GM10847 (cell line): ENCODE data around the gene IL17REL.

Experiments used
- POLR2A ChIP-seq: IDR thresholded peaks from 2 replicates; pipeline ENCODE4 v1.6.1; 2011; ENCODE audit not compliant: insufficient read length; ENCODE audit errors: extremely low read depth

The IL17REL gene

DNA sequence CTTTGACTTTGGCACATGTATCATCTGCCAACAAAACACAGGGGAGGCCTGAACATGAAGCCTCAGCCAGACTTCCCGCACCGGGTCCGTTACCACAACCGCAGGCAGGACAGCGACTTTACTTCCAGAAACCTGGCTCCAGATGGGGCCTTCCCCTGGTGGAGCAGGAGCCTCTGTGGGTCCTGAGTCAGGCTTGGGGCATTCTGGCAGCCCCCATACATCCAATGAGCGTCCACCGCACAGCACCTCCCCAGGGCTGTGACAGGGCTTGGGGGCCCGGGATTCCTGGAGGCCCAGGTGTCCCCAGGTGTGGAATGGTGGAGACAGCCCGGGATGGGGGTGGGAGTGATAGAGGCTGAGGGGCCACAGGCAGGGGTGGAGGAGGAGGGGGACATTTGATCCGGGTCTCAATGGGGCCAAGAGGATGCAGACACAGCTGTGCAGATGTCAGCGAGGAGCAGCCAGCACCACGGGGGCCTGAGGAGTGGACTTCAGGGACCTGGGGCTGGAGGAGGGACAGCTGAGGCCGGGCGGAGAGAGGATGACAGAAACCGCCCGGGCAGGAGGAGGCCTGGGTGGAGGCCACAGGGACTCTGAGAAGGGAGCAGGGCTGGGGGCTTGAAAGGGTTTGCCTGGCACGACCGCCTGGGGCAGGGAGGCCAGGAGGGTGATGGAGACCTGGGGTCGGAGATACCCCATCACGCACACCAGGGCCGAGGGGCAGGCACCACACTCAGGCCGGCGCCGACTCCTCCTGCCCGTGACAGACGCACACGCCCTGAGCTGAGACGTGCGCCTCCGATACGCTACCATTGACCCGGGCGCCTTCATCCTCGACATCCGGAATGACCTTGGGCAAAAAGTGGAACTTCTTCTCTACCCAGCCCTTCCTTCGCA, 37.0 kb upstream of the IL17REL start:
- TF ChIP-seq POLR2A, result no peak

DNA sequence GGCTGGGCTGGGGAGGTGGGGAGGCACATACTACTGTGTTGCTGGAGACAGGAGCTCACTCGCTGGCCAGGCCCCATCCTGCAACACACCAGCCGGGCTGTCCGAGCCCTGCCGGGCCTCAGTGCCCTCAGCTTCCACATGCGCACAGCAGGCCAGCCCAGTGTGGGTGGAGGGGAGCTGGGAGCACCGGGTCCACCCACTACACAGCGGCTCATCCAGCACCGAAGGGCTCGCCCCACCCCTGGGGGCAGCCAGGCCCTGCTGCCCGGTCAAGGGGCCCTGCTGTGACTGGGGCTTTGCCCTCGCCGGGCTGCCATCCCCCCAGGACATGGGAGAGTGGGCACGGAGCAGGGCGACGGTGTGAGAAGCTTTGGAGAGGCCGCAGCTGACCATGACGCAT, 36.3 kb upstream of the IL17REL start:
- no peak for TF ChIP-seq POLR2A

DNA sequence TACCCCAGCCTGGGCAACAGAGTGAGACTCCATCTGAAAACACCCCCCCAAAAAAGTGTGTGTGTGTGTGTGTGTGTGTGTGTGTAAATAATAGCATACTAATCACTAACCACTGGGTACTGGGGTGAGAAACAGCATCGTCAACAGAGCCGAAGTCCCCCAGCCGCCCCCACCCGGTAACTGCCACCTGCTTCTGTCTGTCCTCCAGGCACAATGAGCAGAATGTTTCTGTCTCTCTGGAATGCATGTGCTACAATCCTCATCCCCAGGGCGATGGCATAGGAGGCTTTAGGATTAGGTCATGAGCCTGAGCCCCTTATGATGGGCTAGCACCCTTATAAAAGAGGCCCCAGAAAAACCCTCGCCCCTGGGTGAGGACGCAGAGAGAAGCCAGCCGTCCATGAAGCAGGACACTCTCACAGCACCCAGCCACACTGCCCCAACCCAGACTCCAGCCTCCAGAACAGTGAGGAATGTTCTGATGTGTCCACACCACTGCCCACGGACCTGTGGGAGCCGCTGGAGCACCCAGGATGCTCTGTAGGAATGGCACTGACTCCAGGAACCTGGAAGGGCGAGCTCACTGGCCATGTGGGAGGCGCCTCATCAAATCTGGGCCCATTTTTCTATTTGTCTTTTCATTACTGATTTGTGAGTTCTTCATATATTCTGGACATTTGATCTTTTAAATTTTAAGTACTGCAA, 35.6 kb upstream of the IL17REL start:
- TF ChIP-seq POLR2A, result no peak

DNA sequence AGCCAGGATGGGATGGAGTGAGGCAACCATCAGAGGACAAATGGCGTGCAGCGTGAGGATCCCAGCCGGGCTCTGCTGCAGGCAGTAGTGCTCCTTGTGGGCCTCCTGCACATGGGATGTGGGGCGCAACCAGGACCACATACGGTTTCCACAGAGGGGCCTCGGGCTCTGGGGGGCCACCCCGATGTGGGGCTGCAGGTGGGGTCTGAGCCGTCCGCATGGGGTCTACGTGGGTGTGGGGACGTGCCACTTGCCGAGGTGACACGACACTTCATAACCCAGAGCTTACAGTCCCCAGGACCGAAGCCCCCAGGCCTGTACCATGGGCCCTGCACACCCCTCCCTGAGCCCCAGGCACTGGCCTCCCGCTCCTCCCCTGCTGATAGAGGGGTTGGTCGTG, 34.8 kb upstream of the IL17REL start:
- TF ChIP-seq POLR2A, result no peak

DNA sequence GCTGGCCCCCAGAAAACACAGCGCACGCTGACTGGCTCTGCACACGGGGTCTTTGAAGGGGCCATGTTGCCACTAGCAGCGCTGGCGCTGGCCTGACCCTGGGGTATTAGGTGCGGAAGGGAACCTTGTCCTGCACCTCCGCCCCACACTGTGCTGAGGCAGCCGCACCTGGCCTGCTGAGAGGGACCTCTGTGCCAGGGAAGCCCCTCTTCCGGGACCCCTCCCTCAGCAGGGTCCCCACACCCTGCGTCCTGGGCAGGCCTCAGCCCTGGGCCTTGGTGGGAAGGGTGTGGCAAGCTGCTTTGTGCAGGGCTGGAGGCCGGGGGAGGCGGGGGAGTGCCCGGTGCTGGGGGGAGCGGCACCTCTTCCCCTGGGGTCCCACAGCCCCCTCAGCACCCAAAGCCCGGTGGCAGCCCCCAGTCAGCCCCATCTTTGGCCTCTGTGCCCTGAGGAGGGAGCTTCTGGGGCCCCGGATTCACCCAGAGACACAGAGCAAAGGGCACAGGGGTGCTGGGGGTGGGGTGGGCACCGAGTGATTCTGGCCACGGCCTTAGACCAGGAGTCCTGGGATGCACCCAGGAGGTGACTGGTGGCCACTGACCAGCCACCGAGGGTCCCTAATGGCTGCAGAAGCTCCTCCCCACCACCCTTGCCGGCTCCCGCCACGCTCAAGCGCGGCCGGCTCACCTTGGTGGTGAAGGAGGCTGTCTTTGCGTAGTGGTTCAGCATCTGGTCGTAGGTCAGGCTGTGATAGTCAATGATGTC, 34.1 kb upstream of the IL17REL start:
- TF ChIP-seq POLR2A, result no peak

DNA sequence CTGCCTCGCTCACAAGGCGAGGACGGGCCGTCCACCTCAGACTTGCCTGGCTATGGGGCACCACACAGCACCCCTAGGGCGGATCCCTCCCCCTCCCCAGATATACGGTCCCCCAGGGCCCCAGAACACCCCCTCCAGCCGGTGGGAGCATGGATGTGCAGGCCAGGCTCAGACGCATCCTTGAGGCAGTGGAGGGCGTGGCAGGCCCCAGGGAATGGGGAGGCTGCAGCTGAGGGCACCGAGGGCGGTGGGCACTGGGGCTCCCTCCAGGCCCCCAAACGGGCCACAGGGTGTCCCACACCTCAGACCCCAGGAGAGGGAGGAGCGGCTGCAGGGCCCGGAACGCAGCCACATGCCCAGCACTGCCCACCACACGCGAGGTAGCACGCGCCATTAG, 33.5 kb upstream of the IL17REL start:
- TF ChIP-seq POLR2A, result no peak

DNA sequence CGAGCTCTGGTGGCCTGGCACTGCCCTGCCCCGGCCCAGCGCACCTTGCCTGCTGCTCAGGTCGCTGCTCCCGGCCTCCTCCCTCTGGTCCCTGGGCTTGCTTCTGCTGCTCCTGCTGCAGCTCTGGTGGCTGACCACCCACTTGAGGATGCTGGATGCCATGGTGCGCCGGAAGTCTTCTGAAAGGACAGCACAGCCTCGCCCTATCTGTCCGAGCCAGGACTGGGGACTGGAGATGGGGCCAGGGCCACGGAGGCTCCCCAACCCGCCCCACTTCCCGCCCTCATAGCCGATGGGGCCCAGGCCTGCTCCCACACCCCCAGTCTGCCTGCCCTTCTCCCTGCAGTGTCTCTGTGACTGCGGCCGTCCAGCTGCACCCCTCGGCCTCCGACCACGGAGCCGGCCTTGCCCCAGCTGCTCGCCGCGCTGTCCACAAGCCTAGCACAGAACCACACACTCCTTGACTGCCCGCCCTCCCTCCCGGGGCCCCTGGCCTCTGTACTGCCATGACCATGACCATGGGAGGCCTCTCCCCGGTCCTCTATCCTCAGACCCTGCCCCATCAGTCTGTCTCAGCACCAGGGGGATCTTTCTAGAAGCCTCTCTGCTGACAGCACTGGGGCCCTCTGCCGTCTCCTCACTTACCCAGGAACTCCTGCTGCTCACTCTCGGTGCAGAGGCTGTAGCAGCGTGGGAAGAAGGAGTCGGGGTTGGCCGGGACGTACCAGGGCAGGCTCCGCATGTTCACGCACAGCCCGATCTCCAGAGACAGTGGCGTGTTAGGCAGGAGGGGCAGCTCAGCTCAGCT, 32.9 kb upstream of the IL17REL start:
- no peak for TF ChIP-seq POLR2A

DNA sequence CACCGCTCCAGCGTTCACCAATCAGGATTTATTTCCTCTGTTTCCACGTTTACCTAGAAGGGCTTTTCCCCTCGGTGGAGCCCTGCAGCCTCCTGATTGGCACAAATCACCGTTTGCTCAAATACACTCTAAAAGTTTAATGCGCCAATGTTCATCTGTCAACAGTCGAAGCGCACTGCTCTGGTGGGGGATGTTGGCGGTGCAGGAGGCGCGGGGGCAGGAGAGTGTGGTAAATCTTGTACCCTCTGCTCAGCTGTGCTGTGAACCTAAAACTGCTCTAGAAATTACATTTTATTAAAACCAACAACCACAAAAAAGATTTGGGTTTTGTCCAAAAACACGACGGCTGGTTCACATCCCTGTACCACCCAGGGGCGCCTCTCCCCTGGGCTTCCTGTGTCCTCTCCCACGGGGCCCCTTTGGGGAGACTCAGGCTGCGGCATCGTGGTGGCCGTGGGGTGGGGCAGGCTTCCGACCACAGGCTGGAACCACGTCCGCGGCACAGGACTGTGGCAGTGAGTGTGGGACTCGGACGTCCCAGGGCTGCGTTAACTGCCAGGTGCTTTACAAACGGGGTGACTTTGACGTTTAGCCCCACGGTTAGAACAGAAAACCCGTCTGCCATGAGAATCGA, 32.0 kb upstream of the IL17REL start:
- TF ChIP-seq POLR2A, result no peak

DNA sequence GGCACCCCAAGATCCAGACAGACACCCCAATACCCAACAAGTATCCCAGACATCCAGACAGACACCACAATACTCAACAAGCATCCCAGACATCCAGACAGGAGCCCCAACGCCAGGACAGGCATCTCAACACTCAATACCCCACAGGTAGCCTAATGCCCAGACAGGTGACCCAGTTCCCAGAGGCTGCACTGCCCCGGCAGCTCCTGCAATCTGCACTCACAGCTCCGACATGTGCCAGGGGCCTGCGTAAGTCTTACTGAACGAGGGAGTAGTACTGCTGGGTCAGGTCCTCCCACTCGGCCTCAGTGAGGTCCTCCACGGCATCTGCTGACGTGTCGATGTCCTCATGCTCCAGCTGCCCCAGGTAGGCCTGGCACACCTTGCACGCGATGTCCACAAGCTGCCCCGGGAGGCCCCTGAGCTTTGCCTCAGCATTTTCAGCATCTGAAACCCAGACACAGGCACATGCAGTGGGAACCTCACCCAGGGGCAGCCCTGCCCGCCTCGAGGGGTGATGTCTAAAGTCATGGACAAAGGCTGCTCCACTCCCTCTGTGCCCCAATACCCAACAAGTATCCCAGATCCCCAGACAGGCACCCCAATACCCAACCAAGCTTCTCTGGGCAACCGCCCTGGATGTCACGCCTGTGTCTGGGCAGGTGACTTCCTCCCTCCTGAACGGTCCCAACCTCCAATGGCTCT, 28.9 kb upstream of the IL17REL start:
- TF ChIP-seq POLR2A, result no peak

DNA sequence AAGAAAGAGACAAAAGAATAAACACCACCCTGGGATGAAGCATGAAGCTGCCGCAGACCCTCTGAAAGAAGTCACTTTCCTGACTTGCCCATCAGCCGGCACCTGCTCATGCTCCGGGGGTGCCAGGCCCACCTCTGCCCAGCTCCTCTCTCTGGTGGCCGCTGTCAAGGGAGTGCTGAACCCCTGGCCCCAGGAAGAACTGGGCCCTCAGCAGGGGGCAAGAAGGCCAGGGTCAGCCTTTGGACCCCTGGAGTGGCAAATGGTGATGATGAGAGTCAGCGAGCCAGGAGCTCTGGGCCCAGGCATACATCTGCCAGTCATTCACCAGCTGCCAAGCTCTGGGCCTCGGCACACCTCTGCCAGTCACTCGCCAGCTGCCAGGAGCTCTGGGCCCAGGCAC, 28.2 kb upstream of the IL17REL start:
- TF ChIP-seq POLR2A, result no peak

DNA sequence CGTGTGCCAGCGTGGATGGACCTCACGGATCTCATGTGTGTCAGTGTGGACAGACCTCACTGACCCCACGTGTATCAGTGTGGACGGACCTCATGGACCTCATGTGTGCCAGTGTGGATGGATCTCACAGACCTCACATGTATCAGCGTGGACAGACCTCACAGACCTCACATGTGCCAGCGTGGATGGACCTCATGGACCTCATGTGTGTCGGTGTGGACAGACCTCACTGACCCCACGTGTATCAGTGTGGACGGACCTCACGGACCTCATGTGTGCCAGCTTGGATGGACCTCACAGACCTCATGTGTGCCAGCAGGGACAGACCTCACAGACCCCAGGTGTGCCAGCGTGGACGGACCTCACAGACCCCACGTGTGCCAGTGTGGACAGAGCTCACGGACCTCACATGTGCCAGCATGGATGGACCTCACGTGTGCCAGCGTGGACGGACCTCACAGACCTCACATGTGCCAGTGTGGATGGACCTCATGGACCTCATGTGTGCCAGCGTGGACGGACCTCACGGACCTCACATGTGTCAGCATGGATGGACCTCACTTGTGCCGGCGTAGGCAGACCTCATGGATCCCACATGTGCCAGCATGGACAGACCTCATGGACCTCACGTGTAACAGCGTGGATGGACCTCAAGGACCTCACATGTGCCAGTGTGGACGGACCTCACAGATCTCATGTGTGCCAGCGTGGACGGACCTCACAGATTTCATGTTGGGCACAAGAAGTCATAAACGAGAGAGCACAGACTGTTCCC, 27.3 kb upstream of the IL17REL start:
- no peak for TF ChIP-seq POLR2A

DNA sequence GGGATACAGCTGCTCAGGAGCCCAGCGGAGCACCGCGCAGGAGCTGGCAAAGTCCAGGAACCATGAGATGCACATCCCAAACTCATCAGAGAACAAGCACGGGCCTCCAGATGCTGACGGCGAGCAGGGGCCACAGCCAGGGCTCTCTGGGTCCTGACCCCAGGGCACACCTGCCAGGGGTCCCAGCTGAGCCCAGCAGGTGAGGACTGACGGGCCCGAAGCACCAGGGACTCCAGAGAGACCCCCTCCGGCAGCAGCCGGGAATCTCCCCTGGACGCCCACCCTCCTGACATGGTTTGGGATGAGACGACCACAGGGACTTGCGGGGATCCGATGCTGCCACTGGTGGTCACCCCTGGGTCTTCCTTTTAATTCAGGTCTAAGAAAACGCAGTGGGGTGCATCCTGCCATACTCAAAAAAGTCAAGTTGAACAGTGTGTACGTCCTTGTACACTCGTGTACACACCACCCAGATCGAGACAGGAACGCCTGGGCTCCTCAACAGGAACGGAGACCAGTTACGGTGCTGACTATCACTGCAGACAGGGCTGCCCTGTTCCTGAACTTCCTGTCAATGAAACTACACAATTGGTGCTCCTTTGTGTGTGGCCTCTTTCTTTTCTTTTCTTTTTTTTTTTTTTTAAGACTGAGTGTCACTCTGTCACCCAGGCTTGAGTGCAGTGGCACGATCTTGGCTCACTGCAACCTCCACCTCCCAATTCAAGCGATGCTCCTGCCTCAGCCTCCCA, 23.6 kb upstream of the IL17REL start:
- TF ChIP-seq POLR2A, result no peak

DNA sequence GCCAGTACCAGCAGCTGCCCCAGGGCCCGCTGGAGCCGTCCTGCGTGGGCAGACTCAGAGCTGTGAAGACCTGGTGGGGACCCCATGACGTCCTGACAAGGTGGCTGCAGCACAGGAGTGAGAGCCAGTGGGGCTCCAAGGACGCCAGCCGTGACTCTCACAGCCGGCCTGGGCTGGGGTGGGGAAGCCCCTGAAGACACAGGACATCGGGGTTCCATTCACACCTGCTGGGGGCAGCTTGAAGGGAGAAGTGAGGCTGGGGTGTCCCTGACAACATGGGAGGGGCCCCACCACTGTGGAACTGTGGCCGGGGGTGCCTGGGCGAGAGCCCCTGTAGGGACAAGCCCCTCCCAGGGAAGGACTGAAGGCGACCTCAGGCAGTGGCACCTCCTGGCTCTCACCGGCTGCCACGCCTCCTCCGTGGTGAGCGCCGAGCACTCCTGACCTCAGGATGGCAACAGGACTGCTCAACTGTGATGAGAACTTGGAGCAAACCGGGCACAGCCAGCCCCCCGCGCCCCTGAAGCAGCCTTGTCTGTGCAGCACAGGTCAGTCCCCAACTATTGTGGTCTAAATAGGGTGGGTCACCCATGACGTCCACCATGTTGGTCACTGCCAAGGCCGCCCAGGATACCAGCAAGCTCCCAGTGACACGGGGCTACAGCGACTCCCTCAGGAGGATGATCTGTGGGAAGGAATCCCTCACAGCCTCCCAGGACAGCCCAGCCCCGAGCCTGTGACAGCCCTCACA, 22.7 kb upstream of the IL17REL start:
- no peak for TF ChIP-seq POLR2A
